HG02884 (cell line): ENCODE data around the gene TXK.
"Not testable (repeated sequence)": the region's sequence is repeated elsewhere in the genome, so short reads cannot be mapped to it uniquely, and the experiment has no call there.

Experiments
- ATAC-seq: cut with Tn5 transposase; IDR thresholded peaks from one replicate; pipeline ENCODE4 v1.9.1; 2021; ENCODE audit warnings: mild to moderate bottlenecking, moderate library complexity; ENCODE audit not compliant: unreplicated experiment

Gene TXK

DNA sequence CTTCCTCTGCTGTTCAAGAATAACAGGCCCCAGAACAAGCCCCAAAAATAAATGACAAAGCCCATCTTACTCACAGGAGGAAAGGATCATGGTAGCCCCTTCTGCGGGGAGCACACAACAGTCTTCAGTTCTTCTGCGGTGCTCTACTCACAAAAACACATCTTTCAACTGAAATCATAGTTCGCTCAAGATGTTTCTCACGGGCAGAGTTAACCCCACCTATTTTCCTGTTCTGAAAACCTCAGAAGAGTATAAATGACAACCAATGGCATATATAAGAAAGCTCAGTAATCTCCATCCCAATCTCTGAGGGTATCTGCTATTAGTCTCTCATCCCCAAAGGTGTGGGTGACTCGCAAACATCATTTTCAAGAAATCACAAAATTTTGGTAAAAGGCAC is at the start of gene TXK:
TSS of gene TXK (minus strand) at position 170 of the 400 bp plus-strand sequence. CDS start at position 90, 80 bp downstream.
- no peak for ATAC-seq

DNA sequence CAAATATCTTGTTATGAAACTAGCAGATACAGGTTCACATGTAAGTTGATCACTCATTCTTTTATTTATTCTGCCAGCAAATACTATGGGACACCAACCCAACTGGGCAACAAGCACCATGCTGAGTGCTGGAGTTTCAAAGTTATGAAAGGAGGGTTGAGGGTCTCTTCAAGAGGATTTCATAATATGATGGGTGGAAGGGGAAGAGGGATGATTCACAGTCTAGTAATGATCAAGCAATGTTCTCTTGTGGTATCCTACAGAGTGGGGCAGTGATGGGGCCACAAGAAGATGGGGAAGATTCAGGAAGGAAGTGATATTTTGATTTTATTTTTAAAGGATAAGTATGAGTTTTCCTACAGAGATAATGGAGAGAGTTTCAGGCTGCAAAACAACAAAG is 46.2 kb upstream of the TXK start:
- ATAC-seq, result no peak

DNA sequence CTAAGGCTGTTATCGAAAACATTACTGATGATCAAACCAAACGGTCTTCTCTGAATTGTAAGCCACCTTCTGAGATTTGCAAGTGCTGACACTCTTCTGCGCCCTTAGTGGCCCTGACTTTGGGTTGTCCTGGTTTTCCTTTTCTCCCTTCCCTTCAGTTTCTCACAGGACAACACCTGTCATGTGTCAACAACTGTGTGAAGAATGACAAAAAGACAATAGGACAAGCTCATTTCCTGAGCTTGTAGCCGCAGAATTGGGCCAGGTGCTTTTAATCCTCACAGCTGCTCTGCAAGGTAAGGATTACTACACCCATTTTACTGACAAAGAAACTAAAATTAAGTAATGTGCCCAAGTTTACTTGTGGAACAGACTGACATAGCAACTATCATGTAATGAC is 44.9 kb upstream of the TXK start:
- ATAC-seq, result no peak

DNA sequence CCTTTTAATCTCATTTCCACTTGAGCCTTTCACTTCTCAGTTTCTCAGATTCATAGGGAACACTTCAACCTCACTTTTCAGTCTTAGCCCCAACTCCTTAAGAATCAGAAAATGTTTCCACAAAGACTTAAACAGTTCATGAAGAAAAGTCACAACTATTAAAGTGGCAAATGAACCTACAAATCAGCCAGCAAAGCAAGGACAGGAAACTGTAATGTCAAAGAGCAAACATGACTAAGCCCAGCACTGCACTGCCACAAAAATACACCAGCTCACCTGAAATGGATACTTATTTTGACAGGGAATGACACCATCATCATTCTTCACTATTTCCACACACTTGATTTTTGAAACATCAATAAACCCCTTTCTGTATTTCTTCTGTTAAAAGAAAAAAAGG is 41.8 kb upstream of the TXK start:
- no peak for ATAC-seq

DNA sequence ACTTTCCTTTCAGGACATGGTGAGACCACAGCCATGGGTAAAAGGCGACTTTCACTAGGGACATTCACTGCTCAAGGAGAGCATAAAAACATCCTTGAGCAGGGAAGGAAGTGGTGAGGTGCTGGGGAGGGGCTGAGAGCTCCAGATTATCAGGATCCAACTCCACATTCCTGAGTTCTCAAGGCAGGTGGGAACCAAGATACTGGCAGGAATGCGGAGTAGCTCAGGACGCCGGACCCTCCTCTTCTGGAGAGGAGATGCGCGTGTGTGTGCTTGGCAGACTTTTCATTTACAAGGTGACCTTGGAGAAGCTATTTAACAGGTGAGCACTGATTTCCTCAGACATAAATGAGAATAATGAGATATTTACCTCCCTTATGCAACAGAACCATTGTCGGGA is 41.3 kb upstream of the TXK start:
- no peak for ATAC-seq

DNA sequence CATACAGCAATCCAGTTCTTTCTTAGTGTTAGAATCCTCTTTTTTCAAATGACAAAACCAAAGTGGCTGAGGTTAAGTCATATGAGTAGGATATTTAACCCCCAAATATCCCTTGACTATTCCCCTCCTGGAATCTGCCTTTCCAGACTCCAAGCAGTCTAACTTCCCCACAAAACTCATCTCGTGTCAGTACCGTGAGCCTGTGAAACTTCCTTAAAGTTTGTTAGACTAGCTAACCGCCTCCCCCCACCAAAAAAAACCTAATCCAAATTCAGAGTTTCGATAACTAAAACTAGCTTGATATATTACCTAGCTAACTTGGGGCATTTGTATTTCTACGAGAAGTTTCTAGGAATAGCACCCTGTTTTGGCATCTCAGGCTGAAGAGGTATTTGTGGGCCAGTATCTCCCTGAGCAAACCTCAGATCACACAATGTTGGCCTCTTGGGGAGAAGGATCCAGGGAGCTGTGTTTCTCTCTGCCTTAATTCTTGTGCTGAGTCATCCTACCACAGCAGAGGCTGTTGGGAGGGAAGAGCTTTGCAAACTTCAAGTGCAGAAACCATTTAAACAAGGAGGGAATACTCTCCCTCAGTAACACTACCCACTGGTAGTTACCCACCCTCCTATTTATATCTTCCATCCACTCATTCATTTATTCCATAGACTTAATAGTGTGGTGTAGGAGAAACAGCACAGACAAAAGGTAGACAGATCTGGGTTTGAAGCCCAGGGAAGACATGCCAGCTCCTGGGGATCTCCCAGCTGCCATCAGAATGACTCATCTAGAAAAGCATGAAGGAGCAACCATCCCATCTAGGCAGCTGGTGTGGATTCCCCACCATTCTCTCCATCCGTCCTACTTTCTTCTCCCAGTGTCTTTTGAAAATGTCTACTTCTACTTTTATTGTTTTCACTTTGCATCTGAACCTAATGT is 39.3 kb upstream of the TXK start:
- peak; percentile 65 for ATAC-seq

DNA sequence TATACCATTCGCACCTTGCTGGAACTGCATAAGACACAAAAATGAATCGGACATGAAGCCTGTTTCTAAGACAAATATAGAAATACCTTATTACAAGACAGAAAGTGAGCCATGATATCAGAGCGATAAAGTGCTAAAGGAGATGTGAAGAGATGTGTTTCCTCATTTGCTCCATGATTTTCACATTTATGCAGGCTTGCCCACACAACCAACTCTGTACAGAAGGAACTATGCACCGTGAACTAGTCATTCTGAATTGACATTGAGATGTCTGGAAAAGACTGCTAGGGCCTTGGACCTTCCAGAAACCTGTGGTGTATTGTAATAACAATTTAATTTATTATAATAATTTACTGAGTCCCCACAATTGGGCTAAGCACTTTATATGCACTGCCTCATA is 38.6 kb upstream of the TXK start:
- no peak for ATAC-seq

DNA sequence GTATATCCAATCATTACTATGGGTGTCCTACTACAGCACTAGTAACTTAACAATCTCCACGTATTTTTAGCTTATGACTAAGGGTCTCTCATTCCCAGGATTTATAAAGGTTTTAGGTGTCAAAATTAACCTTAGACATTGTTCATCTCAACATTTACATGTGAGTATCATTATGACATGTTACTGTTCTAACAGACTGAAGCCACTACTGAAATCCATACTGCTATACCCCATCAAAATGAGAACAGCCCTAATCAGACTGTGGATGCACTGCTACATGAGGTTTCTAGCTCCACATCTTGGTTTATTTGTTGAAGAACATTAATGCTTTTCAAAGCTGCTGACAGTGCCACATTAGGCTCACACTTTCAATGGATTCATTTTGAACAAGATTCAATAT is 35.6 kb upstream of the TXK start:
- ATAC-seq, result no peak

DNA sequence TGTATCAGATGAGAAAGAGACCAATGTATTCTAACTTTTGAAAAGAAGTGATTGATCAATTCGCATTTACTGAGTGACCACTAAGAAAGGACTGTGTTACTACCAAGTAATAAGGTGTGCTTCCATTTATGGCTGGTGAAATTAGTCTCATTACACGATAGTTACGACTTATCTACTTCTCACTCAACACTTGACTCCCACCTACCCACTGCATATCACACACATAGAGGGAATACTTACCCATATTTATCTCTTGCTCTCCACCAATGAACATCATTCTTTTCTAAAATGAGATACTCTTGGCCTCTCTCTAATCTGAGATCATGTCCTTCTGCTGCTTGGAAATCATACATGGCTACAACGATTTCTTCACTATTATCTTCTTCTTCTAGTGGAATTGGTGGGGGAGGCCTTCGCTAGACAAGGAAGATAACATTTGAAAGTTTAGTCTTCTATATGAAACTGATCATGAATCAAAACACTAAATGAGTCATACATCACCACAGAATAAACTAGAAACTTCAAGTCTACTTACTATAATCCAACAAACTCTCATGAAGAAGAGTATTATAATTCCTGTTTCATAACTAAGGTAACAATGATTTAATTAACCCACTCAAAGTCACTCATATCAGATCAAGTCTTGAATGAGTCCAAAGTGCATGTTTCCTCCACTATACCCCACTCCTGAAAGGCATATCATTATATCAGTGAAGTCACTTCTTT is 33.7 kb upstream of the TXK start:
- peak; percentile 56 for ATAC-seq

DNA sequence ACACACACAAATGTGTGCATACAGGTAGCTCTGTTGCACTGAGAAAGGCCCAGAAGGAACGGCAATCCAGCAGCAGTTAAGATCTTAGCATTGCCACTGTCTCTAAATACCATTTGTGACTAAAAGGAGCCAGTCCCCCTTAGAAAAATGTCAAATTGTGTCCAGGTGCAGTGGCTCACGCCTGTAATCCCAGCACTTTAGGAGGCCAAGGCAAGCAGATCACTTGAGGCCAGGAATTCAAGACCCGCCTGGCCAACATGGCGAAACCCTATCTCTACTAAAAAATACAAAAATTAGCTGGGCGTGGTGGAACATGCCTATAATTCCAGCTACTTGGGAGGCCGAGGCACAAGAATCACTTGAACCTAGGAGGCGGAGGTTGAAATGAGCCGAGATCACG is 30.5 kb upstream of the TXK start:
- ATAC-seq, result not testable (repeated sequence)

DNA sequence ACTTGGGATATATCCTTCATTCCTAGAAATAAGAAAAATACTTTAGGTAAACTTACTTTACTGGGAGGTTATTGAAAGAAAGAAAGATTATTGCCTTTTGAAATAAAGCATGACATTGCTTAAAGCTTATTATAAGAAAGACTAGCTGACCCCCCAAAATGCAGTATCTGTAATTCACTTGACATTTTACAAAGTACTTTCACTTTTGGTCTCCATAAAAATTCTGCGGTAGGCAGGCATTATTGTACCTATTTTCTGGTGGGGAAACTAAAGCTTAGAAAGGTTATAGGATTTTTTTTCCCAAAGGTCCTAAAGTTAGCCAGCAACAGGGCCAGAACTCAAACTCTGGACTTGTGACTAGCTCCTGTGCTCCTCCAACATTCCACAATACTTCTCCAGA is 29.7 kb upstream of the TXK start:
- ATAC-seq, result no peak

DNA sequence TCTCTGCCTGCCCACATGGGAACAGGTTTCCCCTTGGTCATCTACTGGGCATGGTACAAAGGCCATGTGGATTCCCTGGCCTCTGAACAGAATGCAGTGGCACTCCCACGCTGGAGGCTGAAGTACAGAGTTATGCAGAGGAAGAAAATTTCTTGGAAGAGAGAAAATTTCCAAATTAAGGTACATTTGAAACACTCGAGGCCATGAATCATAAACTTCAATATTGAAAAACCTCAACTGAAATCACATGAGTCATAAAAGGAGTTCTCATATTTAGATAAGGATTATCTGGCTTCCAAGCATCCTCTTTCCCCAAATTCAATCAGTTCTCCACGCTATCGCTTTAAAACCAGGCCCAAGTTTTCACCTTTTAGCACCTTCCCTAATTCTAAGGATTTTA is 28.1 kb upstream of the TXK start:
- no peak for ATAC-seq

DNA sequence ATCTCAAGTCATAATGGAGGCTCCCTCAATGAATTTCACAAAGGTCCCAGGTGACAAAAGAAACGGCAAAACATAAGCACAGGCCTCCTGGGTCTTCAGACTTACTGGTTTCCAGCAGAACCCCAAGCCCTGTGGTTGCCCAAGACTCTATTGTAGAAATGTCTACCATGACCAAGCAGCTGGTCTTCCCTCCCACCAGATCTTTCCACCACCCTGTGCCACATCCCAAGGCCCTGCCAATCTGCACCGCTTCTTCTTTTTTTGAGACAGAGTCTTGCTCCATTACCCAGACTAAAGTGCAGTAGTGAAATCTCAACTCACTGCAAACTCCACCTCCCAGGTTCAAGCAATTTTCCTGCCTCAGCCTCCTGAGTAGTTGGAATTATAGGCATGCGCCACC is 23.2 kb upstream of the TXK start:
- ATAC-seq, result no peak

DNA sequence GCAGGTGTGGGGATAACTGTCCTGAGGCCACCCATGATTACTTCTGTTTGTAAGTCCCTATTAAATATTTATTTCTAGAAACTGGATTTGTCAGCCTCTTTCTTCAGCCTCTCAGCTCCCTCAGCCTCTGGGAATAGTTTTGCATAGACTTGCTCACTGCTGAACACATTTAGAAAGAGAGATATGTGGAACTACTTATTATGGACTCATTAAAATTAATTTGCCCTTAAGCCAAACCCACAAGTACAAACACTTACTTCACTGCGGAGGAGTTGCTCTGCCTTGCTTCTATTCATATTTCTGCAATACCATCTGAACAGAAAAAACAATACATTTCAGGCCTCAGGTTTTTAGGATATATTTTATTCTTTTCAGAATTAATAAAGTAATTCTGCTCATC is 22.4 kb upstream of the TXK start:
- no peak for ATAC-seq

DNA sequence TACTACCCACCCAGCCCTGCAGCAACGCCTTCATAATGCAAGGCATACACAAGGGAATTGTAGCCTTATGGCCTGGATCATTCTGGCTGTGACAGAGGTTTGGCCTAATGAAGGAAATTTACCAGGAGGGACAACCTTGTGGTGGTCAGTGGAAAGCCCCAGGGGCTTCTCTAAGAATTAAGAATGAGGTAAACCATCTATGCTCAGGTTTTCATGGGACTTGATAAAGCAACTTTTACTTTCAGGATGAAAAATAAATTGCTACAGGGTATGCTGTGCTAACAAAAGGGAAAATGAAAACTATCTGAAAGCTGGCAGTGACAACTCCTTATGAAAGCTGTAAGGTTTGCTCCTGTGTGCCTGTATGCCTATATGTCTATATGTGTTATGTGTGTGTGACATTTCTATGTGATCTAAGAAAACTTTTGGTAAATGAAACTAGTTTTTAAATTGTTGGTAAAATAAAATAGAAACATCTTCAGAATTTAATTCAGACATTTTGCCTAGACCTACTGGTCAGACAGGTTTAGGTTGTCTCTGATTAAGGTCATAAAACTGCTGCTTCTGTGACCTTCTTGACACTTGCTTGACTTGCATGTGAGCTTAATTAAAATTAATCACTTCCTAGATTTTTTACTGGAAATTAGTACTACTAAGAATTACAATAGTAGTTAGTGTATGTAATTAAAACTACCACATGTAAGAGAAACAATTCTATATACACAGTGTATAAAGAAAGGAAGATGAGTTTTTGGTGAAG is 19.9 kb upstream of the TXK start:
- ATAC-seq, result peak; percentile 66

DNA sequence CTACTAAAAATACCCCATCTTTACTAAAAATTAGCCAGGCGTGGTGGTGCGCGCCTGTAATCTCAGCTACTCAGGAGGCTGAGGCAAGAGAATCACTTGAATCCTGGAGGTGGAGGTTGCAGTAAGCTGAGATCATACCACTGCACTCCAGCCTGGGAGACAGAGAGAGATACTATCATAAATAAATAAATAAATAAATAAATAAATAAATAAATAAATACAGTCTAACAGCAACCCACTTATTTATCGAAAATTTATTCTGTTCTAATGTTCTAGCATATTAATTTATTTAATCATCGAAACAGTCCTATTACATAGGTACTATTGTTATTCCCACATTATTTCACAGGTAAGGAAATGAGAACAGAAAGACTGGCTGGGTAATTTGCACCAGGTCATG is 18.2 kb upstream of the TXK start:
- no peak for ATAC-seq

DNA sequence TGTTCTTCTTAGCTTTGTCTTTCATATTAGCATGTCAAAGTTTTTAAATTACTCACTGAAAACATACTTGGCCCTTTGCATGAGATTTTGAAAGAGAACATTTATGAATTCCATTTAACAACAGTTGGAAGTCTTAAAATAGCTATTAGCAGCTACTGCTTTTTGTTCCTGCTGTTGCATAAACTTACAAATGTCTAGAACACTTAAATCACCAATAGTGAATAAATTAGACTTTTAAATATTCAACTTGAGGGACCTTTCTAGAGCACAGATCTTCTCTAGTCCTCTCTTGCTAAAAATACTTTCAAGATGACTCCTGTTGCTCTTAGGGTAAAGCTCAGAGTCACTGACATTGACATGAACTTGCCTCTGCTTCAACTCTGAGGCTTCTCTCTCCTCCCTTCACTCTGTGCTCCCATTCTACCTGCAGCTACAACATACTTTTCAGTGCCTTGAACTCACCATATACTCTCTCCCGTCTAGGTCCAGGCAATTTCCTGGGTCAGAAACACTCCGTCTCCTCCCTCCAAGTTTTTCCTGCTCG is 15.8 kb upstream of the TXK start:
- ATAC-seq, result no peak

DNA sequence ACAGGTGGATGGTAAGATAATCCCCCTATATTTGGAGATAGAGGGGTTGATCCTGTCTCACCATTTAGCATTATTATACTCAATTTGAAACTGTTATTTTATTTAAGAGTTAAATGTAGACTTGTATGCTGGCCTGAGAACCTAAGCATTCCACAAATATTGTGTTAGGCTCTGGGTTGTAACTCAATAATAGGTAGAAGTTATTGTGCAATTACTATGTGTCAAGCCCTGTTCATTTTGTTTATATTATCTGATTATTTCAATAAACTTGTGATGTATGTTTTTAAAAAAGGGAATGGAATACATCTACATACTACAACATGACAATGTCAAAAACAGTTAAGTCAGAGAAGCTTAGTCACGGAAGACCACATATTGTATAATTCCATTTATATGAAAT is 13.6 kb upstream of the TXK start:
- ATAC-seq, result no peak

DNA sequence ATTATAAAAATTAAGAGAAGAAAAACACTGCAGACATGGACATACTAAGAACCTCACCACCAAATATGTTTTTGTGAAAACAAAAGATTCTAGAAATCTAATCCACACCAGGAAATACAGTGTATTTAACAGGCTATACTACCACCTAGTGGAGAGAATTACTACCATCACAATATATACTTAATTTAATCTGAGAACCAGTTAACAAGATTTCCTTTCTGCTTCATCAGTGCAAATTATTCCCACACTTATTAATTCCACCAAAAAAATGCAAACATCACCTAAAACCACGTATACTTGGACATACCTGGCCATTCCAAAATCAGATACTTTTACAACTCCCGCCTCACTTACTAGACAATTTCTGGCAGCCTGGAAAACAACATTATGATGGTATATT is 7.0 kb upstream of the TXK start:
- no peak for ATAC-seq

DNA sequence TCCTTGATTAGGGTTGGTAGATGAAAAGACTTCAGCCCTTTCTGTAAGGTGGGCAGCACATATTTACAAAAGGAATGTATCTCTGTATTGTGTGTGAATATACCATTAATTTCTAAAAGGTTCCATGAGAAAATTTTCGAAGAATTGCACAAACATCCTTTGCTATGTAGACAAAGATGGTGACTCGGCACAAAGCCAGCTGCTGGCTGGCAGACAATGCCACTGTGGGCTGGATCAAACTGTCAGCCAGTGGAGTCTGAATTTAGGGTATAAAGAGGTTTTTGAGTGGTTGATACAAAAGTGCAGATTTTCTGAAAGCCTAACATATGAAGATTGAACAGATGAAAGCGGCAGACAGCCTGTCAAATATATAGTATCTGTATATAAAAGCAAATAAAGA is 5.6 kb upstream of the TXK start:
- ATAC-seq, result no peak

DNA sequence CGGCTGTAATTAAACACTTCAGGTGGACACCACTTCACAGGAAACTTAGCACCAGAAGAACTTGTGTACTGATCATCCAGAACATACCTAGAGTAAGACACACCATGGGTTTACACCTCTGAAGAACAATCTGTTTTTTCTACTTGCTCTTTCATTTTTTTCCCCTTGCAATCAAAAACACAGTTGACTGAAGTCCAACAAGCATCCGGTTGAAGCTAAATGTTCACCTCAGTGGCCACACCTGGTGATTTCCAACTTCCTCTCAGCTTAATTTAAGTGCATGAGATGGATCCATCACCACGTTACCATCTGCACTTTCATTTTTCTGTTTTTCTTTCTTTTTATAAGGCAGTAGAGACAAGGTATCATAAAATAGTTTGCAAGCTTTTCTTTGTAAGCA is 4.9 kb upstream of the TXK start:
- peak; percentile 81 for ATAC-seq
